ENCODE measurements around the gene HOXB1.

GRCh38 chr17:48547808-48548522 is 17.2 kb upstream of the HOXB1 start:
- no peak for TF ChIP-seq CTCF (IDR thresholded peaks at IDR 0.05; ENCODE audit: extremely low read depth in 1 of 2, insufficient read depth in 1 of 2, low read depth in 1 of 2, low read length in 2 of 2)
- TF ChIP-seq EZH2 (IDR thresholded peaks at IDR 0.05; ENCODE audit: borderline replicate concordance, low read depth, low read length, severe bottlenecking), result no peak
- no peak for TF ChIP-seq POLR2A (IDR thresholded peaks at IDR 0.05; ENCODE audit: low read depth, low read length)
- no peak for TF ChIP-seq JUN (IDR thresholded peaks at IDR 0.05; ENCODE audit: borderline replicate concordance, insufficient read depth, insufficient read length, low read depth)
- no peak for TF ChIP-seq POLR2AphosphoS5 (IDR thresholded peaks at IDR 0.05; ENCODE audit: insufficient read depth, low read depth, low read length)
- TF ChIP-seq, protein P1, sequence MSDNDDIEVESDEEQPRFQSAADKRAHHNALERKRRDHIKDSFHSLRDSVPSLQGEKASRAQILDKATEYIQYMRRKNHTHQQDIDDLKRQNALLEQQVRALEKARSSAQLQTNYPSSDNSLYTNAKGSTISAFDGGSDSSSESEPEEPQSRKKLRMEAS (IDR thresholded peaks at IDR 0.05; ENCODE audit: insufficient read depth, insufficient read length), result peak; percentile 45
- no peak for TF ChIP-seq MYC (IDR thresholded peaks at IDR 0.05; ENCODE audit: low read depth, low read length)
- no peak for TF ChIP-seq FOS (IDR thresholded peaks at IDR 0.05; ENCODE audit: borderline replicate concordance, insufficient read depth, low read length)
- TF ChIP-seq GATA2 (IDR thresholded peaks at IDR 0.05; ENCODE audit: insufficient read depth, insufficient read length, low read depth, low read length), result no peak
